Fibroblast of mammary gland (primary cell): ENCODE data around the gene PSMB5.

Experiments
- DNase-seq: peaks from one replicate; pipeline ENCODE4 v3.0.0-alpha.2; 2010; ENCODE audit warnings: low read depth
- H3K4me3 ChIP-seq: 2 replicates; pipeline ENCODE4 v1.5.1; 2011; ENCODE audit warnings: low read depth, mild to moderate bottlenecking, low read length, moderate library complexity; ENCODE audit not compliant: control insufficient read depth
- TF ChIP-seq, protein P1 (sequence below): conservative IDR thresholded peaks from 2 replicates; pipeline ENCODE4 v1.5.1; 2011; ENCODE audit warnings: low read depth, low read length, inconsistent platforms; ENCODE audit not compliant: control insufficient read depth, insufficient read depth

The PSMB5 gene

DNA sequence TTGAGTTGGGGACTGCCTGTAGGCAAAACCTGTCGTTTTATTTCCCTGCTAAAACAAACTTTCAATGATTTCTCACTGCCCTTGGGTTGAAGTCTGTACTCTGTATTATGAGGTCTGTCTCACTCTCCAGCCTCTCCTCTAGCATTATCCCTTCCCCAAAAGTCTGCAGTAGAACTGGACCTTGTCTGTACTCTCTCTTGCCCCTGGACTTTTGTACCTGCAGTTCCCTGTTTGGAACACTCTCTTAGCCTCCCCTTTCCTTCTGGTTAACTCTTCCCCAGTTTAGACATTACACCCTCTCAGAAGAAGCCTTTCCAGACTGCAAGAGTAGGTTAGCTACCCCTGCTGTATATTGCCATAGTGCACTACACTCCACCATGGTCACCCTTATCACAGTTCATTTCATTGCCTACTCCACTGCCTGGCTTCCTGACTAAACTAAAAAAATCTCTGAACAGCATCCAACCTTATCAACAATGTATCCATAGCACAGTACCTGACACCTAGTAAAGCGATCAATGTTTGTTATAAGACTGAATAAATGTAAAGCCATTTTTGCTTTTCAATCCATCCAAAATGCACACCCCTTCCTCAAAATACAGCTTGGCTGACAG lies 48.7 kb downstream of the PSMB5 start:
- no peak overlapping the region for H3K4me3 ChIP-seq
- DNase-seq: no peak
- TF ChIP-seq, protein P1, sequence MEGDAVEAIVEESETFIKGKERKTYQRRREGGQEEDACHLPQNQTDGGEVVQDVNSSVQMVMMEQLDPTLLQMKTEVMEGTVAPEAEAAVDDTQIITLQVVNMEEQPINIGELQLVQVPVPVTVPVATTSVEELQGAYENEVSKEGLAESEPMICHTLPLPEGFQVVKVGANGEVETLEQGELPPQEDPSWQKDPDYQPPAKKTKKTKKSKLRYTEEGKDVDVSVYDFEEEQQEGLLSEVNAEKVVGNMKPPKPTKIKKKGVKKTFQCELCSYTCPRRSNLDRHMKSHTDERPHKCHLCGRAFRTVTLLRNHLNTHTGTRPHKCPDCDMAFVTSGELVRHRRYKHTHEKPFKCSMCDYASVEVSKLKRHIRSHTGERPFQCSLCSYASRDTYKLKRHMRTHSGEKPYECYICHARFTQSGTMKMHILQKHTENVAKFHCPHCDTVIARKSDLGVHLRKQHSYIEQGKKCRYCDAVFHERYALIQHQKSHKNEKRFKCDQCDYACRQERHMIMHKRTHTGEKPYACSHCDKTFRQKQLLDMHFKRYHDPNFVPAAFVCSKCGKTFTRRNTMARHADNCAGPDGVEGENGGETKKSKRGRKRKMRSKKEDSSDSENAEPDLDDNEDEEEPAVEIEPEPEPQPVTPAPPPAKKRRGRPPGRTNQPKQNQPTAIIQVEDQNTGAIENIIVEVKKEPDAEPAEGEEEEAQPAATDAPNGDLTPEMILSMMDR: no peak

DNA sequence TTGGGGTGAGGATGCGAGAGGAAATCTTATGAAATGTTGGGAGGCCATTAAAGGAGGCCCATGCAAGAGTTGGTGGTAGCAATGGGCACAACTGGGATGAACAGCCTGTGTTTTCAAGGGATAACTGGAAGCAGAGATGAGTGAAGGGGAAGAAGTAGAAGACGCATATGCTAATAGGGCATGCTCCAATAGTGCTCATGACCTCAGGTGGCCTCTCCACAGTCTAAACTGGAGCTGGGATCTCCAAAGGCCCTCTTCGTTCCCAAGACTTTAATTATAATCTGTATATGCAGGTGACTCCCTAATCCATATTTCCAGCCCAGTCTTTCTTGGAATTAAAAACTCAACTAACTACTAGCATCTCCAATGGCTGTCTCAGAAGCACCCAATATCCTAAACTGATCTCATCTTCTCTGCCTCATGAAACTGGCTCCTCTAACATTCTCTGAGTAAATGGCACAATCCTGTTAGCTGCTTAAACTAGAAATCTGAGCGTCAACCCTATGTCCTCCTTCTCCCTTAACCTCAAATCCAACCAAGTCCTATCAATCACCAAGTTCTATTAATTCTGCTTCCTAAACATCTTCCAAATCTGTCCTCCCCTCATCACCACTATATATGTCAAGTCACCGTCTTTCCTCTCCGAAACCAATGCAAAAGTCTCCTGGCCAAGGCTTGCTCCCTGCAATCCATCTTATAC lies 49.6 kb downstream of the PSMB5 start:
- no peak overlapping the region for H3K4me3 ChIP-seq
- DNase-seq: no peak
- TF ChIP-seq, protein P1: no peak

DNA sequence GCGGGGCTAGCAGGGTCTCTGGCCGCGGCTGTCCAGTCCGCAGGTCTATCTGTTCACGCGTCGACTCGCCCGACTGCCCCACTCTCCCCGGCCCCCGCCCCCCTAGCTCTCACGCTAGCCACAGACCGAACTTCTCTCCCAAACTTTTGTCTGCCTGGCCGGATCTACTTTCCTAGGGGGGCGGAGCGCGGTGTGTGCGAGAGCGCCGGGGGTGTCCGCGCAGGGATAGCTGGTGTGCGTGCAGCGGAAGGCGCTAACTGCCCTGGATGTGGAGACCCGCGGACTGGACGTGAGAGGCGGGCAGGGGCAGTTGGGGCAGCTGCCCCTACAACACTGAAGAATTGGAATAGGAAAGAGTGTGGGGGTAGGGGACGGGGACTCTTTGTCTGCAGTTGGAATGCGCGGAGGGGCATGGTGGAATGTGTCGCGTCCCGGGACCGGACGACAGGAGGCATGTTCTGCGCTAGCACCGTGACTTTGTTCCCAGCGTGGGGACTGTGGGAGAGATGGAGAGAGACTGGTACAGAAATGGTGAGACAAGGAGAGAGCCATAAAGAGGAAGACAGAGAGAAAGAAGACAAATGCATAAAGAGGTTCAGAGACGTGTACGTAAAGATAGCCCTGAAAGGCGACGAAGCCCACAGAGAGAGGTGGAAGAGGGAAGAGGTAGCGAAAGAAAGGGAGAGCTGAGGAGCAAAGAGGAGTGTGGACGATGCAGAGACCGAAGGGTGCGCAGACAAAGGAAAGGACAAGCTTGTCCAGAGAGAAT lies 52.0 kb downstream of the PSMB5 start, which contains the start of gene AJUBA:
TSS of gene AJUBA (minus strand) at position 75 of the 769 bp plus-strand sequence. CDS start 285 bp downstream, outside the sequence.
- DNase-seq: peak; percentile 85
- TF ChIP-seq, protein P1: no peak
- peak within 1 kb of the TSS; percentile 84 for H3K4me3 ChIP-seq

DNA sequence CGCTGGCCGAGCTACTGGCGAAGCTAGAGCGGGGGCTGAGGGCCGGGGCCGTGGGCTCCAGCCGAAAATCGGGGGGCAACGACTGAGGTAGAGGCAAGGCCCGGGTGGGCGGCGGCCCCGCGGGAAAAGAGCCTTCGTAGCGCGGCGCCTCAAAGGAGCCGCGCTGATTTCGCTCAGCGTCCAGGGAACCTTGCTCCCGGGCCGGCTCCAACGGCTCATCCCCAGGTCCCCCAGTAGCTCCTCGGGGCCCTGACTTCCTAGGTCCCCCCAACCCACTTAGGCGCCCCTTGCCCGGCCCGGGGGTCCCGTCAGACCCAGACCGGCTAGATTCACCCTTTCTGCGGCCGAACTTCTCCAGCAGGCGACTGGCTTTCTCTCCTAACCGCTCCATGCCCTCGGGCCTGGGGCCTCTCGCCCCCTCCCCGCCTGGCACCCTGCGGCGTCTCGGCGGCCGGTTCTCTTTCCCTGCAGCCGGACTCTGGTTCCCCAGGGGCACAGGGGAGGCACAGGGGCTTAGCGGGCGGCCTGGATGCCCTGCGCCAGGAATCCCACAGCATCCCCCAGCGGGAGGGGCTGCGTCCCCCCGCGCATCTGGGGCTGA lies 52.7 kb downstream of the PSMB5 start:
- no peak for DNase-seq
- TF ChIP-seq, protein P1: no peak
- peak overlapping the region; percentile 84 for H3K4me3 ChIP-seq

DNA sequence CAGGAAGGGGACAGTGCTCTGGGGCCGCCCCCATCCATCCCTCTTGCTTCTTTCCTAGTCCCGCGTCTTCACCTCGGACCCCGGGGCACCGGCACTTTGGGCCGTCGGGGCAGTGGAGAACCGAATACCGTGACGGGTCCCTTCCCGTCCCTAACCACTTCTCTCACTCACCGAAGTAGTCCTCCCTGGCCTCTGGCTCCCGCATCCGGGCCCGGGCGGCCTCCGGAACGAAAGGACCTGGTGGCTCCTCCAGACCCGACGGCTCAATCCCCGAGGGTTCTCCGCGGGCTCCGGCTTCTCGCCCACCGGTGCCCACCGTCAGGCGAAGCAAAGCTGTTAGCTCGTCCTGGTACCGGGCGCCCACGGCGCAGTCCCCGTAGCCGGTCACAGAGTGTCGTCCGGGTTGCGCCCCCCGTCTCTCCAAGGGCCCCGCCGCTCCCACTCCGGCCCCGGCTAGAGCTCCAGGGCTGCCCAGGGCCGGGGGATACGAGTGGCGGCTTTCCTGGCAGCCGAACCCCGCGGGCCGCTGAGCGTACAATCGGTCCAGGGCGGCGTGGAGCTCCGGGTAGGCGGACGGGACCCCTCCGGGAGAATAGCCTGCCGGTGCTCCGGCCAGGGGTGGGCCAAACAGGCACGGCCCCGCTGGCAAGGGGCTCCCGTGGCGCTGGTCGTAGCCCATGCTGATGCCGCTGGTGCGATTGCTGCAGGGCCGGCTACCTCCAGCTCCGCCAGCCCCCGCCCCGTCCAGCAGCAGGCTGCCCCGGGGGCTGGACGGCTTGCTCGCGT lies 53.4 kb downstream of the PSMB5 start:
- H3K4me3 ChIP-seq: peak overlapping the region; percentile 84
- TF ChIP-seq, protein P1: no peak
- no peak for DNase-seq

DNA sequence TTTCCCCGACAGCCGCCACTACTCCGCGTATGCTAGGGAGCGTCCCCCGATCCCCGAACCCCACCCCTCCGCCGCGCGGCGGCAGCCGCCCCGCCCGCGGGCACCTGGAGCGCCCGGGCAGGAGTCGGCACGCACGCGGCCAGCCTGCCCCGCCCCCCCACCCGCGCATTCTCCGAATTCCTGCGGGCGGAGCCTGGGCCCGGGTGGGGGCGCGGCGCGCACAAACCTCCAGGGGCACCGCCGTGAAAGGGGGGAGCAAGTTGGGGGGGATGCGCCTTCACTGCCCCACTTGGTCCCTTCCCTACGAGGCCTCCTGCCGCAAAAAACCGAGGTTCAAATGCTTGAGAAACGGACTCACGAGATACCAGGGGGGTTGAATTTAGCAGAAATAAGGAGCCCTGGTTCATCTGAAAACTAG lies 54.0 kb downstream of the PSMB5 start:
- H3K4me3 ChIP-seq: peak overlapping the region; percentile 84
- TF ChIP-seq, protein P1: no peak
- no peak for DNase-seq
